Measurements from ENCODE around the gene NR1D2. TPM values are rescaled to one million over a fixed set of nuclear protein-coding genes. Genes with fewer than 3 reads are reported as not detected.

Gene NR1D2
- total and polyA plus RNA-seq, 3 donors from 2014 or later, result 14.5 to 41.2 (median 33.1) TPM

DNA sequence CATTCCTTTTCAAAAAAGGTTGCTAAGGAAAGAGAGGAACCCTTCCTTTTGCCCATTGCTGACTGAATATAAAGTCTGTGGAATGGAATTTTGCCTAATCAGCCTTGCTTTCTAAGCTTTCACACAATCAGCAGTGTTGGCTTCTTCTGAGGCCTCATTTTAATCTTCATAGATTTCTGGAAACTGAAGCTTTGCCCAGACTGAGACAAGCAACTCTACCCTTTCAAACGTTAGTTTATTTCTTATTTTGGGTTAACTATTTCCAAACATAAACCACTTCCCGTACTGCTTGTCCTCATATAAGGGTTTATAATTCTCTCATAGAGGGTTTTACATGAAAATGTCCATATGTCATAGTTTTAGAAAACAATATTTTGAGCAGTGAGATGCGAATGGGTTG, 82.9 kb downstream of the NR1D2 start:
- H3K27ac ChIP-seq, result no peak overlapping the region
- H3K4me1 ChIP-seq, result no peaks in the 10 kb centered on the region
- H3K27me3 ChIP-seq, result no peaks in the 10 kb centered on the region
- no peak for DNase-seq
- intact Hi-C loops (cut with DNase I; ENCODE audit: low total_unique reads), result no loop called here
- no peaks in the 10 kb centered on the region for H3K9me3 ChIP-seq
- no peaks in the 10 kb centered on the region for H3K36me3 ChIP-seq (ENCODE audit: low read depth, missing control alignments)
- H3K4me3 ChIP-seq, result no peak overlapping the region
- WGBS, 2 donors, result 60 to 62% methylated on average over 3 of the region's 3 CpGs
- no peak for TF ChIP-seq POLR2A (IDR thresholded peaks at IDR 0.05)
- TF ChIP-seq, protein P1, sequence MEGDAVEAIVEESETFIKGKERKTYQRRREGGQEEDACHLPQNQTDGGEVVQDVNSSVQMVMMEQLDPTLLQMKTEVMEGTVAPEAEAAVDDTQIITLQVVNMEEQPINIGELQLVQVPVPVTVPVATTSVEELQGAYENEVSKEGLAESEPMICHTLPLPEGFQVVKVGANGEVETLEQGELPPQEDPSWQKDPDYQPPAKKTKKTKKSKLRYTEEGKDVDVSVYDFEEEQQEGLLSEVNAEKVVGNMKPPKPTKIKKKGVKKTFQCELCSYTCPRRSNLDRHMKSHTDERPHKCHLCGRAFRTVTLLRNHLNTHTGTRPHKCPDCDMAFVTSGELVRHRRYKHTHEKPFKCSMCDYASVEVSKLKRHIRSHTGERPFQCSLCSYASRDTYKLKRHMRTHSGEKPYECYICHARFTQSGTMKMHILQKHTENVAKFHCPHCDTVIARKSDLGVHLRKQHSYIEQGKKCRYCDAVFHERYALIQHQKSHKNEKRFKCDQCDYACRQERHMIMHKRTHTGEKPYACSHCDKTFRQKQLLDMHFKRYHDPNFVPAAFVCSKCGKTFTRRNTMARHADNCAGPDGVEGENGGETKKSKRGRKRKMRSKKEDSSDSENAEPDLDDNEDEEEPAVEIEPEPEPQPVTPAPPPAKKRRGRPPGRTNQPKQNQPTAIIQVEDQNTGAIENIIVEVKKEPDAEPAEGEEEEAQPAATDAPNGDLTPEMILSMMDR (IDR thresholded peaks at IDR 0.05), result no peak

Other genes starting within 250 kb of the NR1D2 start
- gene UBE2E1, start 139.3 kb upstream of the NR1D2 start, total RNA-seq, result 10 to 100 TPM; 68.7 to 82.2 TPM
- gene UBE2E1, start 139.3 kb upstream of the NR1D2 start, polyA plus RNA-seq (ENCODE audit: insufficient read depth, low read depth, low replicate concordance), result 89.5 TPM
- 10 to 100 TPM; 37.2 to 41.1 TPM for gene NKIRAS1, start 28.3 kb upstream of the NR1D2 start, total RNA-seq
- gene NKIRAS1, start 28.3 kb upstream of the NR1D2 start, polyA plus RNA-seq (ENCODE audit: insufficient read depth, low read depth, low replicate concordance), result 35.0 TPM
- gene RPL15, start 28.2 kb upstream of the NR1D2 start, total RNA-seq, result 1,000 to 10,000 TPM in 1 of 2 donors, 100 to 1,000 TPM in 1; 783 to 1,409 TPM
- gene RPL15, start 28.2 kb upstream of the NR1D2 start, polyA plus RNA-seq (ENCODE audit: insufficient read depth, low read depth, low replicate concordance), result 1,993 TPM